MCF 10A (cell line): Measurements from ENCODE around the gene SPRYD7. TPM values are rescaled to one million over a fixed set of nuclear protein-coding genes. Genes with fewer than 3 reads are reported as not detected.

Source experiments
- BruUV-seq: library from RNA; stranded (reverse); fragments of 400-500 nt; replicated peaks from 2 replicates; lab custom pipeline; 2021; lab: Mats Ljungman, UMichigan
- CTCF ChIA-PET: fragments of 300-600 bp; sonication (Branson Sonifier 250); formaldehyde crosslinking; extraction: SDS; loops from one replicate; lab custom pipeline; 2021; ENCODE audit warnings: antibody characterized with exemption, inconsistent platforms; lab: Yijun Ruan, JAX
- POLR2A ChIA-PET: fragments of 300-600, 350-650 bp; sonication (Branson Sonifier 250); formaldehyde crosslinking; extraction: SDS; loops from one replicate; lab custom pipeline; 2020; ENCODE audit warnings: antibody characterized with exemption, inconsistent platforms; lab: Yijun Ruan, JAX
- DNase-seq: peaks from one replicate; pipeline ENCODE4 v3.0.0-alpha.2; 2018; ENCODE audit not compliant: unreplicated experiment
- H3K27ac Mint-ChIP-seq: one replicate; pipeline ENCODE4 v1.8.0; 2022; ENCODE audit warnings: mild to moderate bottlenecking, low read depth, mixed read lengths; ENCODE audit not compliant: unreplicated experiment
- H3K27me3 Mint-ChIP-seq: one replicate; pipeline ENCODE4 v1.8.0; 2022; ENCODE audit warnings: mixed read lengths; ENCODE audit not compliant: insufficient read depth, unreplicated experiment
- H3K36me3 Mint-ChIP-seq: one replicate; pipeline ENCODE4 v1.8.0; 2022; ENCODE audit warnings: mild to moderate bottlenecking, moderate library complexity, mixed read lengths; ENCODE audit not compliant: insufficient read depth, unreplicated experiment
- H3K4me1 Mint-ChIP-seq: one replicate; pipeline ENCODE4 v1.8.0; 2022; ENCODE audit warnings: mixed read lengths; ENCODE audit not compliant: insufficient read depth, unreplicated experiment
- H3K4me3 Mint-ChIP-seq: one replicate; pipeline ENCODE4 v1.8.0; 2022; ENCODE audit warnings: mild to moderate bottlenecking, moderate library complexity, mixed read lengths; ENCODE audit not compliant: unreplicated experiment
- H3K9me3 Mint-ChIP-seq: one replicate; pipeline ENCODE4 v1.8.0; 2022; ENCODE audit warnings: mixed read lengths; ENCODE audit not compliant: unreplicated experiment
- CTCF ChIP-seq: fragments of 200-600 bp; IDR thresholded peaks from one replicate; pipeline ENCODE4 v1.8.0; 2022; ENCODE audit warnings: antibody characterized with exemption, mild to moderate bottlenecking; ENCODE audit not compliant: unreplicated experiment
- intact Hi-C: fragments of 100-400 bp; cut with micrococcal nuclease; formaldehyde crosslinking; loops from 2 replicates; pipeline ENCODE4 v1.14.1; 2022
- total RNA-seq: library from RNA; stranded (reverse); gene quantifications from 2 replicates; pipeline ENCODE4 v1.2.3, GENCODE V29; 2022

The SPRYD7 gene
- total RNA-seq, 1 experiment from 2014 or later, result 19.5 TPM

DNA sequence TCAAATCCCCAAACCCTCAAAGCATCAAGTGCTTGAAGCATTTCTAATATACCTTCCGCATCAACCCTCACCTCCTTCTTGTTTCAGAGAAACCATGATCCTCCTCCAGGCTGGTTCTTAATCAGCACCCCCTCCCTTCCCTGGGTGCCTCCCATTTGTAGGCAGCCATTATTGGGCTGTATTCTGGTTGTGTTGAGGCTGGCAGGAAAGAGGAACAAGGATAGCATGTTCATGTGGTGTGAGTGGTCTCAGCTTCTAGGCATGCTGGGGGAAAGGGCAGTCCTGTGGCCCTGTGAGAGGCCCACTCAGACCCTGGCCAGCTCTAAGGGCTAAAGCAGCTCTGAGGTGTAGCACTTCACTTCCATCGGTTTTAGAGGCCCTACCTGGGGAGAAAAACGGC is 41.9 kb upstream of the SPRYD7 start:
- Mint-ChIP-seq H3K27ac (no peak overlapping the region), H3K4me1 (peaks cover 11% of the 10 kb centered on the region), H3K36me3 (peaks cover 5% of the 10 kb centered on the region), H3K27me3 (no peaks in the 10 kb centered on the region), H3K4me3 (no peak overlapping the region), H3K9me3 (no peaks in the 10 kb centered on the region)
- no peak for DNase-seq
- no peak for TF ChIP-seq CTCF
- POLR2A ChIA-PET, result interaction anchor here (0.8 to 2.1 kb wide), 5 partner anchors 11 to 104 kb away, joined by 3 to 9 read pairs (median 3); partner anchors contain the start of gene TRIM13
- CTCF ChIA-PET, result interaction anchor here (0.6 to 5.0 kb wide), 7 partner anchors 14 to 986 kb away, joined by 3 to 21 read pairs (median 3); no protein-coding TSS in a partner anchor
- intact Hi-C loops, result loop anchor here (2.0 to 5.0 kb wide), 5 partner anchors 104 to 1094 kb away; no protein-coding TSS in a partner anchor
- no TSS peak for BruUV-seq

- intact Hi-C loops, result loop anchor here (2.0 to 5.0 kb wide), 5 partner anchors 106 to 1096 kb away; no protein-coding TSS in a partner anchor
- H3K4me3 Mint-ChIP-seq, result no peak overlapping the region
- no TSS peak for BruUV-seq
- no peaks in the 10 kb centered on the region for H3K36me3 Mint-ChIP-seq
- ChIA-PET POLR2A (interaction anchor here (0.5 to 2.1 kb wide), 7 partner anchors 20 to 148 kb away, joined by 3 to 7 read pairs (median 3); partner anchors contain the start of gene TRIM13), CTCF (interaction anchor here (0.6 to 5.0 kb wide), 35 partner anchors 8 to 1144 kb away, joined by 3 to 21 read pairs (median 4); no protein-coding TSS in a partner anchor)
- no peaks in the 10 kb centered on the region for H3K27me3 Mint-ChIP-seq
- peak overlapping the region; percentile 21 for H3K27ac Mint-ChIP-seq
- peaks cover 11% of the 10 kb centered on the region for H3K4me1 Mint-ChIP-seq
- H3K9me3 Mint-ChIP-seq, result no peaks in the 10 kb centered on the region
- DNase-seq, result peak; percentile 85
- peak; percentile 88 for TF ChIP-seq CTCF
Measured at GRCh38 chr13:49976314-49977258, 40.4 kb upstream of the SPRYD7 start.

DNA sequence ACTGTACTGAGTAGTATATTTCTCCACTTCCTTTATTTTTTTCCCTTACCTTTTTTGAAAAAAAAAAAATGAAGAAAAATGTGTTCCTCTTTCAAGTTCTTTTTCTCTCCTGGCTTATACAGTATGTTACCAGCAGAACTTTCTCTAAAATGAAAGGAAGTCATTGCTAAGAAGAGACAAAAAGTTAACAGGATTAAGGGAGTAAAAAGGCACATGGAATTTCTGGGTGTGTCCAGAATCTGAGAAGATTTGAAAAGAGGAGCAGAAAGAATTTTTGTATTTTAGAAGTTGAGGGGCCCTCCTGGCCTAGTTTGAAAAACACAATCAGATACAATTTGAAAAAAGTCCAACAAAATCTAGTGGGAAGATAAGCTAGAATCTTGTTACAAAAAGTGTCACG is 39.7 kb upstream of the SPRYD7 start:
- DNase-seq, result no peak
- no peaks in the 10 kb centered on the region for H3K9me3 Mint-ChIP-seq
- no peak overlapping the region for H3K4me3 Mint-ChIP-seq
- peak overlapping the region; percentile 21 for H3K27ac Mint-ChIP-seq
- ChIA-PET CTCF (interaction anchor here (0.6 to 5.0 kb wide), 22 partner anchors 9 to 1093 kb away, joined by 3 to 21 read pairs (median 4); no protein-coding TSS in a partner anchor), POLR2A (interaction anchor here (0.9 to 1.5 kb wide), 4 partner anchors 95 to 149 kb away, joined by 3 to 7 read pairs (median 4); no protein-coding TSS in a partner anchor)
- H3K36me3 Mint-ChIP-seq, result no peaks in the 10 kb centered on the region
- intact Hi-C loops, result loop anchor here (2.0 to 5.0 kb wide), 5 partner anchors 106 to 1096 kb away; no protein-coding TSS in a partner anchor
- no peak for TF ChIP-seq CTCF
- H3K27me3 Mint-ChIP-seq, result no peaks in the 10 kb centered on the region
- no TSS peak for BruUV-seq
- peaks cover 11% of the 10 kb centered on the region for H3K4me1 Mint-ChIP-seq

DNA sequence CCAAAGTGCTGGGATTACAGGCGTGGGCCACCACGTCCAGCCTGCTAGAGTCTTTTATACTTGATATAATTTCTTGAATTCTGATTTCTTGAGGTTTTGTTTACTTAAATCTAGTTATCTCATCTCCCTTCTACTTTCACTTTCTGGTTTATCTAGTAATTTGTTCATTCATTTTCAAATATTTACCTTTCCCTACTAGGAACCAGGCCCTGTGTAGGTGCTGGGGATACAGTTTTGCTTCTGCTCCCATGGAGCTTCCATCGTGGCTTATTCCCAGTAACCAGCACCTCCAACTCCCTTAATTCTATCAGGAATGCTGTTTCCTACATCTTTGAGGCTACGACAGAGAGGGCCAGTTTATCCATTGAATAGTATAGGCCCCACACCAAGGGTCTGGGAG is 36.6 kb upstream of the SPRYD7 start:
- peaks cover 11% of the 10 kb centered on the region for H3K4me1 Mint-ChIP-seq
- intact Hi-C loops, result no loop called here
- no peak for DNase-seq
- POLR2A ChIA-PET, result no interaction called here
- no peaks in the 10 kb centered on the region for H3K36me3 Mint-ChIP-seq
- no peaks in the 10 kb centered on the region for H3K27me3 Mint-ChIP-seq
- no peaks in the 10 kb centered on the region for H3K9me3 Mint-ChIP-seq
- CTCF ChIA-PET, result interaction anchor here (0.5 to 0.7 kb wide), 4 partner anchors 44 to 250 kb away, joined by 3 read pairs; no protein-coding TSS in a partner anchor
- no TSS peak for BruUV-seq
- no peak overlapping the region for H3K27ac Mint-ChIP-seq
- TF ChIP-seq CTCF, result no peak
- H3K4me3 Mint-ChIP-seq, result no peak overlapping the region
